CD4-positive, alpha-beta T cell (primary cell): ENCODE data around the gene GPR107. TPM values are rescaled to one million over a fixed set of nuclear protein-coding genes. Genes with fewer than 3 reads are reported as not detected.

Source experiments
- ATAC-seq: fragments of 200-7000 bp; cut with Tn5 transposase; one replicate; pipeline ENCODE4 v1.10.0; 2022; ENCODE audit warnings: mild to moderate bottlenecking; ENCODE audit not compliant: poor library complexity
- CTCF ChIA-PET: fragments of 350-600 bp; sonication (Branson Sonifier 250); formaldehyde crosslinking; loops from one replicate; lab custom pipeline; 2021; ENCODE audit warnings: antibody characterized with exemption, inconsistent platforms; lab: Charles Lee
- POLR2A ChIA-PET: fragments of 350-600 bp; sonication (Branson Sonifier 250); formaldehyde crosslinking; loops from one replicate; lab custom pipeline; 2021; ENCODE audit warnings: antibody characterized with exemption, inconsistent platforms; lab: Charles Lee
- DNase-seq, 14 experiments: peaks; one replicate each; pipeline ENCODE4 v3.0.0-alpha.2; 2013 to 2020; ENCODE audit warnings: mixed read lengths in 2 of 14
- H3K27ac ChIP-seq, 2 donors: one replicate each; pipeline versions ENCODE4 v1.5.1 to v1.7.0; 2013; ENCODE audit warnings: low read length in 2 of 2, low read depth in 1 of 2, mild to moderate bottlenecking in 1 of 2
- H3K27me3 ChIP-seq, 2 experiments: 1 replicate in 1 of 2; 2 replicates in 1 of 2; pipeline versions ENCODE4 v1.6.1 to v1.7.0; 2013; ENCODE audit warnings: low read length in 2 of 2, control low read depth in 1 of 2, mild to moderate bottlenecking in 1 of 2, moderate library complexity in 1 of 2; ENCODE audit not compliant: insufficient read depth in 2 of 2, control insufficient read depth in 1 of 2
- H3K36me3 ChIP-seq: one replicate; pipeline ENCODE4 v1.6.1; 2013; ENCODE audit warnings: low read length, control low read depth; ENCODE audit not compliant: insufficient read depth
- H3K4me1 ChIP-seq: one replicate; pipeline ENCODE4 v1.6.1; 2013; ENCODE audit warnings: low read length, control low read depth; ENCODE audit not compliant: insufficient read depth
- H3K4me3 ChIP-seq: one replicate; pipeline ENCODE4 v1.5.1; 2013; ENCODE audit warnings: mild to moderate bottlenecking, low read length, moderate library complexity
- H3K9me3 ChIP-seq, 2 experiments: 1 replicate in 1 of 2; 2 replicates in 1 of 2; pipeline versions ENCODE4 v1.6.1 to v1.7.0; 2013; ENCODE audit warnings: low read length in 2 of 2, mild to moderate bottlenecking in 2 of 2, control low read depth in 1 of 2, moderate library complexity in 1 of 2; ENCODE audit not compliant: control insufficient read depth in 1 of 2, insufficient read depth in 1 of 2
- H3K27ac Mint-ChIP-seq: one replicate; pipeline ENCODE4 v1.8.0; 2020; ENCODE audit warnings: mixed read lengths
- H3K27me3 Mint-ChIP-seq: one replicate; pipeline ENCODE4 v1.8.0; 2021; ENCODE audit warnings: mixed read lengths
- H3K36me3 Mint-ChIP-seq: one replicate; pipeline ENCODE4 v1.8.0; 2021; ENCODE audit warnings: low read depth, mixed read lengths
- H3K4me1 Mint-ChIP-seq: one replicate; pipeline ENCODE4 v1.8.0; 2021; ENCODE audit warnings: low read depth, mixed read lengths
- H3K4me3 Mint-ChIP-seq: one replicate; pipeline ENCODE4 v1.8.0; 2020; ENCODE audit warnings: mild to moderate bottlenecking, mixed read lengths
- H3K9me3 Mint-ChIP-seq: one replicate; pipeline ENCODE4 v1.8.0; 2020; ENCODE audit warnings: mixed read lengths
- CTCF ChIP-seq: fragments of 200-600 bp; IDR thresholded peaks from one replicate; pipeline ENCODE4 v1.8.0; 2022; ENCODE audit warnings: antibody characterized with exemption, mild to moderate bottlenecking
- intact Hi-C, 2 experiments: fragments of 100-400 bp; cut with DNase I in 1 of 2; cut with micrococcal nuclease in 1 of 2; formaldehyde crosslinking; loops; one replicate each; pipeline versions ENCODE4 v1.15.1 to v1.9.0; 2023 to 2025; cut with DNase I, micrococcal nuclease
- total RNA-seq, 174 experiments: library from RNA in 2 of 174; stranded (reverse) in 2 of 174; gene quantifications; one replicate each; pipeline ENCODE4 v1.2.3 and lab custom pipeline; 2021 to 2026

Gene GPR107
- total RNA-seq, 2 experiments from 2014 or later: 18.9 to 19.2 TPM

GRCh38 chr9:130150779-130151382 lies 97.2 kb downstream of the GPR107 start:
- POLR2A ChIA-PET: interaction anchor here (1.4 kb wide), 1 partner anchor 23 kb away, joined by 6 read pairs; no protein-coding TSS in a partner anchor
- intact Hi-C loops: no loop called here
- Histone ChIP-seq H3K9me3 (no peaks in the 10 kb centered on the region), H3K4me1 (no peaks in the 10 kb centered on the region), H3K4me3 (no peak overlapping the region), H3K36me3 (no peaks in the 10 kb centered on the region), H3K27ac (no peak overlapping the region), H3K27me3 (no peaks in the 10 kb centered on the region)
- Mint-ChIP-seq H3K9me3 (no peaks in the 10 kb centered on the region), H3K4me3 (no peak overlapping the region), H3K27me3 (peaks cover 15% of the 10 kb centered on the region), H3K4me1 (no peaks in the 10 kb centered on the region), H3K36me3 (no peaks in the 10 kb centered on the region), H3K27ac (no peak overlapping the region)
- CTCF ChIA-PET: no interaction called here
- TF ChIP-seq CTCF: no peak
- ATAC-seq: no peak
- no peak for DNase-seq

GRCh38 chr9:130154816-130155215 lies 101.1 kb downstream of the GPR107 start:
- Mint-ChIP-seq H3K4me3 (no peak overlapping the region), H3K27ac (no peak overlapping the region), H3K9me3 (no peaks in the 10 kb centered on the region), H3K27me3 (no peaks in the 10 kb centered on the region), H3K36me3 (no peaks in the 10 kb centered on the region), H3K4me1 (no peaks in the 10 kb centered on the region)
- no peak for TF ChIP-seq CTCF
- no peaks in the 10 kb centered on the region for H3K4me1 ChIP-seq
- no peaks in the 10 kb centered on the region for H3K27me3 ChIP-seq
- H3K4me3 ChIP-seq: no peak overlapping the region
- POLR2A ChIA-PET: no interaction called here
- H3K9me3 ChIP-seq: no peaks in the 10 kb centered on the region
- H3K36me3 ChIP-seq: no peaks in the 10 kb centered on the region
- CTCF ChIA-PET: no interaction called here
- intact Hi-C loops: no loop called here
- no peak overlapping the region for H3K27ac ChIP-seq
- DNase-seq (no peak), ATAC-seq (no peak)

- H3K4me1 Mint-ChIP-seq: no peaks in the 10 kb centered on the region
- ChIA-PET CTCF (interaction anchor here (0.7 kb wide), 1 partner anchor 74 kb away, joined by 3 read pairs; no protein-coding TSS in a partner anchor), POLR2A (no interaction called here)
- no peak overlapping the region for H3K27ac ChIP-seq
- H3K4me1 ChIP-seq: no peaks in the 10 kb centered on the region
- no peaks in the 10 kb centered on the region for H3K36me3 ChIP-seq
- DNase-seq: no peak
- no peaks in the 10 kb centered on the region for H3K36me3 Mint-ChIP-seq
- H3K27me3 Mint-ChIP-seq: no peaks in the 10 kb centered on the region
- no peak for ATAC-seq
- intact Hi-C loops: no loop called here
- no peak overlapping the region for H3K4me3 ChIP-seq
- H3K27me3 ChIP-seq: no peaks in the 10 kb centered on the region
- no peaks in the 10 kb centered on the region for H3K9me3 ChIP-seq
- H3K27ac Mint-ChIP-seq: no peak overlapping the region
- no peaks in the 10 kb centered on the region for H3K9me3 Mint-ChIP-seq
- no peak overlapping the region for H3K4me3 Mint-ChIP-seq
- no peak for TF ChIP-seq CTCF
Measured at GRCh38 chr9:130155647-130156046, 101.9 kb downstream of the GPR107 start.
